Dendritic cell treated with granulocyte-macrophage colony-stimulating factor and Interleukin-4, amounts not matched to agents 40 ng/mL and 50 ng/mL, for 4 days (primary cell): Measurements from ENCODE around the gene GLIPR2.
"Not testable (repeated sequence)": the region's sequence is repeated elsewhere in the genome, so short reads cannot be mapped to it uniquely, and the experiment has no call there.

ENCODE experiments used
- H3K27ac Mint-ChIP-seq: one replicate; pipeline ENCODE4 v1.8.0; 2022; ENCODE audit warnings: mild to moderate bottlenecking, mixed read lengths
- H3K27me3 Mint-ChIP-seq: one replicate; pipeline ENCODE4 v1.8.0; 2022; ENCODE audit warnings: mild to moderate bottlenecking, mixed read lengths
- H3K36me3 Mint-ChIP-seq: one replicate; pipeline ENCODE4 v1.8.0; 2022; ENCODE audit warnings: low read depth, mixed read lengths
- H3K4me1 Mint-ChIP-seq: one replicate; pipeline ENCODE4 v1.8.0; 2022; ENCODE audit warnings: low read depth, mixed read lengths
- H3K4me3 Mint-ChIP-seq: one replicate; pipeline ENCODE4 v1.8.0; 2022; ENCODE audit warnings: mild to moderate bottlenecking, moderate library complexity, mixed read lengths
- H3K9me3 Mint-ChIP-seq: one replicate; pipeline ENCODE4 v1.8.0; 2022; ENCODE audit warnings: mixed read lengths
- intact Hi-C: fragments of 100-400 bp; cut with micrococcal nuclease; formaldehyde crosslinking; loops from one replicate; pipeline ENCODE4 v1.15.0; 2022

GLIPR2 gene

DNA sequence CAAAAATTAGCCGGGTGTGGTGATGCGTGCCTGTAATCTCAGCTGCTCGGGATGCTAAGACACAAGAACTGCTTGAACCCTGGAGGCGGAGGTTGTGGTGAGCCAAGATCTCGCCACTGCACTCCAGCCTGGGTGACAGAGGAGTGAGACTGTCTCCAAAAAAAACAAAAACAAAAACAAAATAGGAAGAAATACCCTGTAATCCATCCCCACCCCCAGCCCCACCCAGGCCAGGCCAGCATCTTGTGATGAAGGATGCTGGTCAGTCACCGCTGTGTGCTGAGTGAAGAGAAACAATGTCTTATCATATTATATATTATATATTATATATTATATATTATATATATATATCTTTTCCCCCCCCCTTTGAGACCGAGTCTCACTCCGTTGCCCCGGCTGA is 17.2 kb downstream of the GLIPR2 start:
- Mint-ChIP-seq H3K4me3 (peak overlapping the region; percentile 26), H3K4me1 (peaks cover 64% of the 10 kb centered on the region), H3K36me3 (peaks cover 39% of the 10 kb centered on the region), H3K27me3 (no peaks in the 10 kb centered on the region), H3K27ac (peak overlapping the region; percentile 91), H3K9me3 (no peaks in the 10 kb centered on the region)
- intact Hi-C loops, result loop anchor here (2.0 kb wide), 1 partner anchor 17 kb away; the partner anchor contains the start of gene GLIPR2

DNA sequence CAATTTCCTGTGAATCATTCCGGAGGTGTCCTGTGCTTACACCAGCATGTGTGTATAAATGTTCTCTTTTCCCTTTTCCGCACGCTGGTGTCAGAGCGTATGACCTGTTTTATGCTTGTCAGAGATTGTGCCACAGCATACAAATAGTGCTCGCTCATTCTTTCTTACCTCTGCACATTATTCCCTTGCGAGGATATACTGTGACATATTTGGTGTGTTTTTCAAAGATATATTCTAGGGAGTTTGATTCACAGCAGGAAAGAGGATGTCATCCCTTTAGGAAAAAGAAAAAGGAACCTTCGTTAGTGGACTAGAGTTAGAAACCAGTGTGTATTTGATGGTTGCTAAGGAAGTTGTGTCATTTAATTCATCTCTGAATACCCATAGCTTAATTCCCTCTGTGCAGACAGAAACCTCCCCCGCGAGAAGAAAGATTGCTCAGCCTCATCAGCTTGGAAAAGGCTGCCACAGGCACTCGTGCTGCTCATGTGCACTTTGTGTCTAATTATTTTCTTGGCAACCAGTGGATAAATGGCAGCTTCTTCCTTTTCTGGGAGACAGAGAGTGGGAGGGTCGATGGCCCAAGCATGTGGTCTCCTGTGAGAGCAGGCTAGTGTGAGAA is 17.9 kb downstream of the GLIPR2 start:
- Mint-ChIP-seq H3K27ac (peak overlapping the region; percentile 91), H3K36me3 (peaks cover 39% of the 10 kb centered on the region), H3K4me3 (peak overlapping the region; percentile 53), H3K9me3 (no peaks in the 10 kb centered on the region), H3K27me3 (no peaks in the 10 kb centered on the region), H3K4me1 (peaks cover 71% of the 10 kb centered on the region)
- intact Hi-C loops, result loop anchor here (2.0 kb wide), 1 partner anchor 18 kb away; the partner anchor contains the start of gene GLIPR2

GRCh38 chr9:36156116-36156515 is 19.6 kb downstream of the GLIPR2 start:
- peaks cover 43% of the 10 kb centered on the region for H3K36me3 Mint-ChIP-seq
- H3K27ac Mint-ChIP-seq, result peak overlapping the region; percentile 91
- intact Hi-C loops, result no loop called here
- H3K4me1 Mint-ChIP-seq, result peaks cover 68% of the 10 kb centered on the region
- H3K9me3 Mint-ChIP-seq, result no peaks in the 10 kb centered on the region
- H3K27me3 Mint-ChIP-seq, result no peaks in the 10 kb centered on the region
- H3K4me3 Mint-ChIP-seq, result no peak overlapping the region

DNA sequence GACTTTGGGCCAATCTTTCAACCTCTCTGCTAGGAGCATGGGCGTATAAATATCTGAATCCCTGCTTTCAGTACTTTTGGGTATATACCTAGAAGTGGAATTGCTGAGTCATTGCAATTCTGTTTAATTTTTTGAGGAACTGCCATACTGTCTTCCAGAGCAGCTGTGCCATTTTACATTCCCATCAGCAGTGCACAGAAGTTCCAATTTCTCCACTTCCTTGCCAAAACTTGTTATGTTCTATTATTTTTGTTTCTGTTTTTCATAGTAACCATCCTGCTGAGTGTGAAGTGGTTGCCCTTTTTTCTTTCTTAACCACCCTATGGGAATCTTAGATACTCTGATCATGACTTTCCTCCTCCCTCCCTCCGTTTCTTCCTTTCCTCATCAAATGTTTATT is 21.6 kb downstream of the GLIPR2 start:
- Mint-ChIP-seq H3K9me3 (no peaks in the 10 kb centered on the region), H3K4me1 (peaks cover 62% of the 10 kb centered on the region), H3K27ac (peak overlapping the region; percentile 81), H3K4me3 (no peak overlapping the region), H3K36me3 (peaks cover 51% of the 10 kb centered on the region), H3K27me3 (no peaks in the 10 kb centered on the region)
- intact Hi-C loops, result loop anchor here (2.0 kb wide), 1 partner anchor 55 kb away; no protein-coding TSS in a partner anchor

- peaks cover 53% of the 10 kb centered on the region for H3K36me3 Mint-ChIP-seq
- no peaks in the 10 kb centered on the region for H3K9me3 Mint-ChIP-seq
- H3K27ac Mint-ChIP-seq, result peak overlapping the region; percentile 81
- H3K4me1 Mint-ChIP-seq, result peaks cover 59% of the 10 kb centered on the region
- no peak overlapping the region for H3K4me3 Mint-ChIP-seq
- H3K27me3 Mint-ChIP-seq, result no peaks in the 10 kb centered on the region
- intact Hi-C loops, result loop anchor here (2.0 kb wide), 1 partner anchor 56 kb away; no protein-coding TSS in a partner anchor
Observed at GRCh38 chr9:36158917-36159316, 22.4 kb downstream of the GLIPR2 start.

DNA sequence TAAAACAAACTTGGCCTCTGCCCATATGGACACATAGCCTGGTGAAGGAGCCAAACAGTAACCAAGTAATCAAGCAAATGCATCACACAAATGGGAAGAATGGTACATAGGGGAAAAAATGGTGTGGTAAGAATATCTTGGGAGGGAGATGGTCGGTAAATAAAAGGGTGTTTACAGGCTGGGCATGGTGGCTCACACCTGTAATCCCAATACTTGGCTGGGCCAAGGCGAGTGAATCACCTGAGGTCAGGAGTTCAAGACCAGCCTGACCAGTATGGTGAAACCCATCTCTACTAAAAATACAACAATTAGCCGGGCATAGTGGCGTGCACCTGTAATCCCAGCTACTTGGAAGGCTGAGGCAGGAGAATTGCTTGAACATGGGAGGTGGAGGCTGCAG is 23.0 kb downstream of the GLIPR2 start:
- Mint-ChIP-seq H3K27ac (peak overlapping the region; percentile 81), H3K4me1 (peaks cover 55% of the 10 kb centered on the region), H3K36me3 (peaks cover 55% of the 10 kb centered on the region)
- H3K4me3 Mint-ChIP-seq, H3K9me3 Mint-ChIP-seq, H3K27me3 Mint-ChIP-seq: not testable (repeated sequence)
- intact Hi-C loops, result loop anchor here (2.0 kb wide), 1 partner anchor 57 kb away; no protein-coding TSS in a partner anchor

GRCh38 chr9:36160126-36160525 is 23.6 kb downstream of the GLIPR2 start:
- Mint-ChIP-seq H3K27ac (peak overlapping the region; percentile 58), H3K4me1 (peaks cover 55% of the 10 kb centered on the region), H3K36me3 (peaks cover 55% of the 10 kb centered on the region)
- intact Hi-C loops, H3K9me3 Mint-ChIP-seq, H3K27me3 Mint-ChIP-seq, H3K4me3 Mint-ChIP-seq: not testable (repeated sequence)

- intact Hi-C loops, result no loop called here
- Mint-ChIP-seq H3K27ac (peak overlapping the region; percentile 58), H3K36me3 (peaks cover 55% of the 10 kb centered on the region)
Observed at GRCh38 chr9:36161187-36161586, 24.7 kb downstream of the GLIPR2 start.

DNA sequence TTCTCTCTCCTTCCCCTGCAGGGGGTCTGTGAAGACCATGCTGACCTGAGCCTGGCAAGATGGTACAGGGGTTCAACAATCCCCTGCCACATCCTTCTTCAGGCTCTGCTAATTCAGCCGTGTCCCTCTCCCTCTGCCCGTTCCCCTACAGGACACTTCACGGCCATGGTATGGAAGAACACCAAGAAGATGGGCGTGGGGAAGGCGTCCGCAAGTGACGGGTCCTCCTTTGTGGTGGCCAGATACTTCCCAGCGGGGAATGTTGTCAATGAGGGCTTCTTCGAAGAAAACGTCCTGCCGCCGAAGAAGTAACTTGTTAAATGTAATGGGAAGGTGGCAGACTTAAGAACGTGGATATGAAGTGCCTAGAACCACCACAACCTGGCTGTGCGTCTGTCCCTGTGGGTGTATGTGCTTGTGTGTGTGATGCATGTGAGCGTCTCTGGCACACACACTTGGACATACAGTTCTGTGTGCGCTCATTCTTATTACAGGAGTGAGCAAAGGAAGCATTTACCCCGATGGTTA is 25.7 kb downstream of the GLIPR2 start:
- no peak overlapping the region for H3K4me3 Mint-ChIP-seq
- peak overlapping the region; percentile 12 for H3K27ac Mint-ChIP-seq
- peaks cover 8% of the 10 kb centered on the region for H3K27me3 Mint-ChIP-seq
- H3K9me3 Mint-ChIP-seq, result no peaks in the 10 kb centered on the region
- peaks cover 49% of the 10 kb centered on the region for H3K36me3 Mint-ChIP-seq
- intact Hi-C loops, result no loop called here
- peaks cover 72% of the 10 kb centered on the region for H3K4me1 Mint-ChIP-seq

More at GRCh38 chr9:36161187-36161586, 24.7 kb downstream of the GLIPR2 start:
- Mint-ChIP-seq H3K27me3 (peaks cover 5% of the 10 kb centered on the region), H3K4me3 (no peak overlapping the region), H3K9me3 (no peaks in the 10 kb centered on the region), H3K4me1 (peaks cover 65% of the 10 kb centered on the region)

DNA sequence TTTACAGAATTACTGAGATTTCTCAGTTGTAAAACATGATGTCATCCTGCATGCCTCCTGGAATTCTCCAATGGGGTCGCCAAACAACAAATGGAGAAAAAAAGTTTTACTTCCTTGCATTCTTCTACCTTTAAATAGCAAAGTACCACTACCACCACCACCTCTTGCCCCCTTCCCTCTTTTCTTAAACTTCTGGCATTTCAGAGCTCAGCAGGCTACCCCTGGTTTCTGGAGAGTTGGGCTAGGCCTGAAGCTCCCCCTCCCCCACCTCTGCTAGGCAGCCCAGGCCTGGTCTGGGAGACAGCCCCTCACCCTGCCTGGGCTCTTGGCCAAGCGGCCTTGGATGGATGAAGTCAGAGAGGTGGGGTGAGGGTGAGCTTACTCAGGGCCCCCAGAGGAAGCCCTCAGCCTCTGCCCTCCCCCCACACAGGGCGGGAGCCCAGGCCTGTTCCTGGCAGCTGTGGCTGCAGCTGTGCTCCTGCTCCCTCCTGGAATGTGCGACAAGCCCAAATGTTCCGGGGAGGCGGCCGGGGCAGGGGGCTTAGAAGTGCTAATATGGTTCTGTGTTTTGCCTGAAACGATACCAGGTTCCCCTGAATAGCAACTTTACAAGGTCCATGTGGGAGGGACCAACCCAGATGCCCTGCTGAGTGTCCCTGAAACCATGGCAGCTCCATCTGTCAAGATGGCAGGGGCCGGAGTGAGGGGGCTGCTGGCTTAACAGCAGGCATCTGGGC is 26.7 kb downstream of the GLIPR2 start:
- intact Hi-C loops, result no loop called here
- Mint-ChIP-seq H3K27me3 (peaks cover 11% of the 10 kb centered on the region), H3K9me3 (no peaks in the 10 kb centered on the region), H3K36me3 (peaks cover 49% of the 10 kb centered on the region), H3K27ac (peak overlapping the region; percentile 43), H3K4me3 (no peak overlapping the region), H3K4me1 (peaks cover 63% of the 10 kb centered on the region)

- H3K27ac Mint-ChIP-seq, result no peak overlapping the region
- peaks cover 58% of the 10 kb centered on the region for H3K4me1 Mint-ChIP-seq
- H3K36me3 Mint-ChIP-seq, result peaks cover 49% of the 10 kb centered on the region
- H3K27me3 Mint-ChIP-seq, result peaks cover 15% of the 10 kb centered on the region
- intact Hi-C loops, result no loop called here
- no peak overlapping the region for H3K4me3 Mint-ChIP-seq
- no peaks in the 10 kb centered on the region for H3K9me3 Mint-ChIP-seq
Observed at GRCh38 chr9:36163786-36164170, 27.2 kb downstream of the GLIPR2 start.

DNA sequence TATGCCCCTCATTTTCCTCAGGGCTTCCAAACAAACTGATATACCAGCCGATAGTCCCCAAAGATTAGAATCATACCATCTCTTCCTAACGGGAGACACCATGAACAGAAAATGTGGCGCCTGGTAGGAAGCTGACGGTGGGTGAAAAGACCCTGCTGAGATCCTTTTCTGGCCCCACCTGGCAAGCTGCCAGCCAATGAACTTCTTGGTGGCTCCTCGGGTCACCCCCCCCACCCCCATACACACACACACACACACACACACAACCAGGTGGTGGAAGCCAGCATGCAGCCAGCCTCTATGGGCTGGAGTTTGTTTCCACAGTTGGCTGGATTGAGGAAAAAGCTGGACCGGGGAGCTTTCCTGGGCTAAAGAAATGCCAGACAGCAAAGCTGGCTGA is 27.8 kb downstream of the GLIPR2 start:
- intact Hi-C loops, result no loop called here
- peaks cover 20% of the 10 kb centered on the region for H3K27me3 Mint-ChIP-seq
- peaks cover 46% of the 10 kb centered on the region for H3K36me3 Mint-ChIP-seq
- peaks cover 58% of the 10 kb centered on the region for H3K4me1 Mint-ChIP-seq
- no peak overlapping the region for H3K4me3 Mint-ChIP-seq
- no peak overlapping the region for H3K27ac Mint-ChIP-seq
- H3K9me3 Mint-ChIP-seq, result no peaks in the 10 kb centered on the region

GRCh38 chr9:36164989-36165388 is 28.5 kb downstream of the GLIPR2 start:
- peaks cover 25% of the 10 kb centered on the region for H3K27me3 Mint-ChIP-seq
- no peak overlapping the region for H3K4me3 Mint-ChIP-seq
- H3K4me1 Mint-ChIP-seq, result peaks cover 60% of the 10 kb centered on the region
- intact Hi-C loops, result no loop called here
- peaks cover 42% of the 10 kb centered on the region for H3K36me3 Mint-ChIP-seq
- H3K9me3 Mint-ChIP-seq, result no peaks in the 10 kb centered on the region
- no peak overlapping the region for H3K27ac Mint-ChIP-seq

- Mint-ChIP-seq H3K27me3 (peaks cover 32% of the 10 kb centered on the region), H3K9me3 (no peaks in the 10 kb centered on the region), H3K4me3 (peak overlapping the region; percentile 33), H3K4me1 (peaks cover 53% of the 10 kb centered on the region), H3K36me3 (peaks cover 34% of the 10 kb centered on the region), H3K27ac (peak overlapping the region; percentile 55)
- intact Hi-C loops, result loop anchor here (1.0 to 2.0 kb wide), 2 partner anchors 29 to 62 kb away; partner anchors contain the start of gene GLIPR2
Observed at GRCh38 chr9:36165826-36166167, 29.3 kb downstream of the GLIPR2 start.
